Central memory CD8-positive, alpha-beta T cell (primary cell): ENCODE results near the gene YEATS2.

ENCODE experiments used
- ATAC-seq: fragments of 150-1000 bp; cut with Tn5 transposase; replicated peaks from 2 replicates; pipeline ENCODE4 v1.10.0; 2022; ENCODE audit warnings: mild to moderate bottlenecking, moderate FRiP score, moderate number of reproducible peaks; ENCODE audit not compliant: poor library complexity, severe bottlenecking; ENCODE audit errors: extremely low read depth
- DNase-seq, 2 donors: peaks; one replicate each; pipeline ENCODE4 v3.0.0; 2021; ENCODE audit warnings: low spot score in 2 of 2
- H3K27ac Mint-ChIP-seq: one replicate; pipeline ENCODE4 v1.8.0; 2022; ENCODE audit warnings: low read depth, mild to moderate bottlenecking, moderate library complexity, mixed read lengths
- H3K27me3 Mint-ChIP-seq: one replicate; pipeline ENCODE4 v1.8.0; 2022; ENCODE audit warnings: mixed read lengths
- H3K36me3 Mint-ChIP-seq: one replicate; pipeline ENCODE4 v1.8.0; 2022; ENCODE audit warnings: mild to moderate bottlenecking, moderate library complexity, mixed read lengths; ENCODE audit not compliant: insufficient read depth
- H3K4me1 Mint-ChIP-seq: one replicate; pipeline ENCODE4 v1.8.0; 2022; ENCODE audit warnings: mixed read lengths
- H3K4me3 Mint-ChIP-seq: one replicate; pipeline ENCODE4 v1.8.0; 2022; ENCODE audit warnings: mild to moderate bottlenecking, moderate library complexity, mixed read lengths
- H3K9me3 Mint-ChIP-seq: one replicate; pipeline ENCODE4 v1.8.0; 2022; ENCODE audit warnings: mixed read lengths

Gene YEATS2

GRCh38 chr3:183810643-183811594 is 113.3 kb downstream of the YEATS2 start:
- Mint-ChIP-seq H3K9me3 (no peaks in the 10 kb centered on the region), H3K36me3 (peaks cover 25% of the 10 kb centered on the region), H3K4me1 (peaks cover 14% of the 10 kb centered on the region), H3K4me3 (no peak overlapping the region), H3K27ac (peak overlapping the region; percentile 17), H3K27me3 (no peaks in the 10 kb centered on the region)
- no peak for DNase-seq
- ATAC-seq, result no peak

DNA sequence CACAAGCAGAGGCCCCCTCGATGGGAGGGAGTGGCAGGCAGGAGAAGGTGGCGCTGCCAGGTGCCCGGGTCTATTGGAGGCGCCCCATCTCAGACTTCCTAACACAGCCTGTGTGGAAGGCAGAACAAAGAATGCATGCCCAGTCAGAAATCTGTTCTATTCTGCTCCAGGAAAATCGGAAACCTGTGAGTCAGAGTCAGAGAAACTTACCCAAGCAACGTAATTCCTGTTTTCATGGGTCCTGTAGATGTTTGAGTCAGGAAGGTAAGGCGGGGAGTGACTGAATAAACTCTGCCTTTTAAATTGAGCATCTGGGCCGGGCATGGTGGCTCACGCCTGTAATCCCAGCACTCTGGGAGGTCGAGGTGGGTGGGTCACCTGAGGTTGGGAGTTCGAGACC is 114.0 kb downstream of the YEATS2 start:
- H3K4me1 Mint-ChIP-seq, result peaks cover 19% of the 10 kb centered on the region
- H3K9me3 Mint-ChIP-seq, result no peaks in the 10 kb centered on the region
- peaks cover 26% of the 10 kb centered on the region for H3K36me3 Mint-ChIP-seq
- no peak for DNase-seq
- ATAC-seq, result no peak
- H3K27ac Mint-ChIP-seq, result peak overlapping the region; percentile 17
- no peak overlapping the region for H3K4me3 Mint-ChIP-seq
- H3K27me3 Mint-ChIP-seq, result no peaks in the 10 kb centered on the region

GRCh38 chr3:183812761-183813445 is 115.3 kb downstream of the YEATS2 start:
- DNase-seq (no peak), ATAC-seq (no peak)
- H3K36me3 Mint-ChIP-seq, result peaks cover 21% of the 10 kb centered on the region
- peaks cover 19% of the 10 kb centered on the region for H3K4me1 Mint-ChIP-seq
- H3K27ac Mint-ChIP-seq, result peak overlapping the region; percentile 26
- no peaks in the 10 kb centered on the region for H3K9me3 Mint-ChIP-seq
- no peak overlapping the region for H3K4me3 Mint-ChIP-seq
- no peaks in the 10 kb centered on the region for H3K27me3 Mint-ChIP-seq

GRCh38 chr3:183814240-183814639 is 116.6 kb downstream of the YEATS2 start:
- Mint-ChIP-seq H3K27me3 (no peaks in the 10 kb centered on the region), H3K36me3 (peaks cover 10% of the 10 kb centered on the region), H3K4me3 (no peak overlapping the region), H3K27ac (peak overlapping the region; percentile 11), H3K9me3 (no peaks in the 10 kb centered on the region), H3K4me1 (peaks cover 19% of the 10 kb centered on the region)
- ATAC-seq (no peak), DNase-seq (no peak)

DNA sequence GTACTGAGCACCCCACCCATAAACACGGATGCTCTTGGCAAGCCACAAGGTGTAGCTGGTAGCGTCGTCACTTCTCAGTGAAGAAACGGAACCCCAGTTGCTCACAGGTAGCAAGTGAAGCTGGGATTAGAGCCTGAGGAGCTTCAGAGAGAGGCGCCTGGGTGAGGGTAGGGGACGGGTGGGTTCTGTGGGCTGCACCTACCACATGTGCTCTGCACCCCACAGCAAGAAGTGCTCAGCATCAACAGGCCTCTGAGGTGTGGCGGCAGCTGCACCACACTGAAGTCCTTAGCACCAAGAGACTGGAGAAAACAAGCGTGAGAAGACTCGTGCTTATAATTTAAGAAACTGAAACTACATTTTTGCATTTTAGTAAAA is 118.0 kb downstream of the YEATS2 start:
- H3K4me1 Mint-ChIP-seq, result peaks cover 19% of the 10 kb centered on the region
- H3K27me3 Mint-ChIP-seq, result no peaks in the 10 kb centered on the region
- ATAC-seq (peak; percentile 69), DNase-seq (no peak)
- peaks cover 5% of the 10 kb centered on the region for H3K36me3 Mint-ChIP-seq
- H3K9me3 Mint-ChIP-seq, result no peaks in the 10 kb centered on the region
- peak overlapping the region; percentile 69 for H3K27ac Mint-ChIP-seq
- peak overlapping the region; percentile 37 for H3K4me3 Mint-ChIP-seq

GRCh38 chr3:183815951-183816475 is 118.4 kb downstream of the YEATS2 start:
- ATAC-seq, result no peak
- no peaks in the 10 kb centered on the region for H3K9me3 Mint-ChIP-seq
- H3K4me1 Mint-ChIP-seq, result peaks cover 19% of the 10 kb centered on the region
- no peaks in the 10 kb centered on the region for H3K27me3 Mint-ChIP-seq
- peak overlapping the region; percentile 69 for H3K27ac Mint-ChIP-seq
- DNase-seq, result no peak
- peak overlapping the region; percentile 37 for H3K4me3 Mint-ChIP-seq
- peaks cover 5% of the 10 kb centered on the region for H3K36me3 Mint-ChIP-seq

- Mint-ChIP-seq H3K27me3 (no peaks in the 10 kb centered on the region), H3K4me3 (no peak overlapping the region), H3K27ac (no peak overlapping the region), H3K9me3 (no peaks in the 10 kb centered on the region), H3K4me1 (peaks cover 19% of the 10 kb centered on the region), H3K36me3 (peaks cover 5% of the 10 kb centered on the region)
- ATAC-seq, result no peak
- no peak for DNase-seq
These were observed 119.3 kb downstream of the YEATS2 start for GRCh38 chr3:183816681-183817510.

DNA sequence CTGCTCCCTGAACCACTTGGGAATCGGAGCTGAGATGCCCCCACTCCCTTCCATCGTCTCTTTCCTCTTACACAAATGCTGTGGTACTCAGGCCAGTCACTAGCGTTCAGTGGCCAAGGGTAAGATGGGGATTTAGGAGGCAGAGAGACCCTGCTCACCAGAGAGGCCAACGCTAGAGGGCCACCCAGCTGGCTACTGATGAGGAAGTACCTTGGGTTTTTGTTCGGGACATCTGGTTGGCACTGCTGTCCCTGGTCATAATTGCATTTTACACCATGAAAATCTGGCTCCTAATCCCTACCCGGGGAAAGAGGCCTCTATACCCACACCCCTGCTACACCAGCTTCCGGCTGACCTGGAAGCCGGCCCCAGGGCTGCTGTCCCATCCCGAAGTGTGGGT is 120.0 kb downstream of the YEATS2 start:
- no peak overlapping the region for H3K4me3 Mint-ChIP-seq
- ATAC-seq, result no peak
- H3K27me3 Mint-ChIP-seq, result no peaks in the 10 kb centered on the region
- peaks cover 5% of the 10 kb centered on the region for H3K36me3 Mint-ChIP-seq
- H3K27ac Mint-ChIP-seq, result peak overlapping the region; percentile 74
- H3K9me3 Mint-ChIP-seq, result no peaks in the 10 kb centered on the region
- H3K4me1 Mint-ChIP-seq, result peaks cover 24% of the 10 kb centered on the region
- no peak for DNase-seq

- Mint-ChIP-seq H3K27me3 (no peaks in the 10 kb centered on the region), H3K9me3 (no peaks in the 10 kb centered on the region), H3K36me3 (peaks cover 5% of the 10 kb centered on the region), H3K4me3 (no peak overlapping the region), H3K4me1 (peaks cover 24% of the 10 kb centered on the region), H3K27ac (peak overlapping the region; percentile 74)
- no peak for DNase-seq
- ATAC-seq, result no peak
These were observed 120.5 kb downstream of the YEATS2 start for GRCh38 chr3:183818041-183818620.

GRCh38 chr3:183818706-183819624 is 121.4 kb downstream of the YEATS2 start:
- Mint-ChIP-seq H3K27ac (no peak overlapping the region), H3K9me3 (no peaks in the 10 kb centered on the region), H3K36me3 (peaks cover 5% of the 10 kb centered on the region), H3K27me3 (no peaks in the 10 kb centered on the region), H3K4me1 (peaks cover 26% of the 10 kb centered on the region), H3K4me3 (no peak overlapping the region)
- no peak for DNase-seq
- ATAC-seq, result no peak

DNA sequence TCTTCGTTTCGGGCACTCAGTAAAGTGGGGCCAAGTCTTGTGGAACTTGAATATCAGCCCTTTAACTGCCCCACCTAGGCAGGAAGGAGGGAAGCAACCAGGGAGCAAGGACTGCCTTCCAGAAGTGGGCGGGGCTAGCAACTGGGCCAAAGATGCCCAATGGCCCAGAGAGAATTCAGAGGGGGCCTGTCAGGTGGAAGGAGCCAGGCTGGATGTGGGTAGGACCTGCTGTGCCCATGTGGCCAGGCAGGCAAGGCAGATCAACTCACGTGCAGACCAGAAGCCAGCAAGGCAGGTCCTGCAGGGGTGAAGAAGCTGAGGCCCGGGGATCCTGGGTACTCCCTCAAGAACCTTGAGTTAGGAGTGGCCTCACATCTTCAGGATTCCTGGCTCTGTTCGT is 122.2 kb downstream of the YEATS2 start:
- peaks cover 28% of the 10 kb centered on the region for H3K4me1 Mint-ChIP-seq
- no peak overlapping the region for H3K4me3 Mint-ChIP-seq
- H3K36me3 Mint-ChIP-seq, result peaks cover 7% of the 10 kb centered on the region
- H3K27ac Mint-ChIP-seq, result no peak overlapping the region
- no peaks in the 10 kb centered on the region for H3K27me3 Mint-ChIP-seq
- ATAC-seq (no peak), DNase-seq (no peak)
- H3K9me3 Mint-ChIP-seq, result no peaks in the 10 kb centered on the region
